WTC11 (cell line): Measurements from ENCODE around the gene OXT. TPM values are rescaled to one million over a fixed set of nuclear protein-coding genes. Genes with fewer than 3 reads are reported as not detected.

ENCODE experiments used
- ATAC-seq: fragments of 200-7000 bp; cut with Tn5 transposase; 2 replicates; pipeline ENCODE4 v1.10.0; 2021; ENCODE audit warnings: mild to moderate bottlenecking, moderate library complexity
- CTCF ChIA-PET: fragments of 300-600 bp; sonication (Branson Sonifier 250); formaldehyde crosslinking; loops from one replicate; lab custom pipeline; 2021; ENCODE audit warnings: antibody characterized with exemption; lab: Charles Lee
- POLR2A ChIA-PET: fragments of 350-600 bp; sonication (Branson Sonifier 250); formaldehyde crosslinking; loops from one replicate; lab custom pipeline; 2021; ENCODE audit warnings: antibody characterized with exemption; lab: Charles Lee
- DNase-seq: peaks from one replicate; pipeline ENCODE4 v3.0.0; 2021; ENCODE audit warnings: low spot score
- H3K27ac Mint-ChIP-seq: 2 replicates; pipeline ENCODE4 v1.8.0; 2021; ENCODE audit warnings: mixed read lengths
- H3K27me3 Mint-ChIP-seq: 2 replicates; pipeline ENCODE4 v1.8.0; 2021; ENCODE audit warnings: low read depth, mild to moderate bottlenecking, moderate library complexity, mixed read lengths
- H3K36me3 Mint-ChIP-seq: 2 replicates; pipeline ENCODE4 v1.8.0; 2021; ENCODE audit warnings: mixed read lengths
- H3K4me1 Mint-ChIP-seq: 2 replicates; pipeline ENCODE4 v1.8.0; 2022; ENCODE audit warnings: mixed read lengths
- H3K4me3 Mint-ChIP-seq: 2 replicates; pipeline ENCODE4 v1.8.0; 2021; ENCODE audit warnings: mild to moderate bottlenecking, moderate library complexity, mixed read lengths
- H3K9me3 Mint-ChIP-seq: 2 replicates; pipeline ENCODE4 v1.8.0; 2021; ENCODE audit warnings: mixed read lengths
- GABPB1 ChIP-seq: sonication (generic); formaldehyde crosslinking; IDR thresholded peaks from 2 replicates; pipeline ENCODE4 v1.8.1; 2023; ENCODE audit warnings: mild to moderate bottlenecking, missing genetic modification reagents
- IRF2 ChIP-seq: sonication (generic); formaldehyde crosslinking; IDR thresholded peaks from 2 replicates; pipeline ENCODE4 v1.8.0; 2022; ENCODE audit warnings: low read depth, missing genetic modification reagents, borderline replicate concordance
- MAX ChIP-seq: sonication (generic); formaldehyde crosslinking; IDR thresholded peaks from 2 replicates; pipeline ENCODE4 v1.8.0; 2022; ENCODE audit warnings: mild to moderate bottlenecking, missing genetic modification reagents
- NFE2L1 ChIP-seq: sonication (generic); formaldehyde crosslinking; IDR thresholded peaks from 2 replicates; pipeline ENCODE4 v1.8.1; 2023; ENCODE audit warnings: missing genetic modification reagents
- NR1H2 ChIP-seq: sonication (generic); formaldehyde crosslinking; IDR thresholded peaks from 2 replicates; pipeline ENCODE4 v1.9.0; 2021; ENCODE audit warnings: mild to moderate bottlenecking, moderate library complexity, missing genetic modification reagents
- NR3C1 ChIP-seq: sonication (generic); formaldehyde crosslinking; conservative IDR thresholded peaks from 2 replicates; pipeline ENCODE4 v1.8.1; 2023; ENCODE audit warnings: low read depth, mild to moderate bottlenecking, missing genetic modification reagents
- PRRX2 ChIP-seq: fragments of 250-450 bp; sonication (Bioruptor Pico); IDR thresholded peaks from 2 replicates; pipeline ENCODE4 v1.8.0; 2021; ENCODE audit warnings: mild to moderate bottlenecking
- SOX15 ChIP-seq: fragments of 250-450 bp; sonication (Bioruptor Pico); IDR thresholded peaks from 2 replicates; pipeline ENCODE4 v1.9.0; 2021; ENCODE audit warnings: mild to moderate bottlenecking
- TCF7 ChIP-seq: sonication (generic); formaldehyde crosslinking; IDR thresholded peaks from 2 replicates; pipeline ENCODE4 v1.8.0; 2022; ENCODE audit warnings: mild to moderate bottlenecking, low read depth, missing genetic modification reagents, moderate library complexity
- TEAD4 ChIP-seq: sonication (generic); formaldehyde crosslinking; IDR thresholded peaks from 2 replicates; pipeline ENCODE4 v1.8.0; 2022; ENCODE audit warnings: mild to moderate bottlenecking, missing genetic modification reagents
- ZNF121 ChIP-seq: sonication (generic); formaldehyde crosslinking; IDR thresholded peaks from 2 replicates; pipeline ENCODE4 v1.8.0; 2023; ENCODE audit warnings: missing genetic modification reagents
- ZNF317 ChIP-seq: sonication (generic); formaldehyde crosslinking; IDR thresholded peaks from 2 replicates; pipeline ENCODE4 v1.8.1; 2023; ENCODE audit warnings: low read depth, mild to moderate bottlenecking, moderate library complexity, missing genetic modification reagents, borderline replicate concordance
- ZNF423 ChIP-seq: fragments of 250-450 bp; sonication (Bioruptor Pico); IDR thresholded peaks from 2 replicates; pipeline ENCODE4 v2.1.2; 2022; ENCODE audit warnings: mild to moderate bottlenecking, moderate library complexity
- total RNA-seq: library from RNA; stranded (reverse); gene quantifications from 3 replicates; pipeline ENCODE4 v1.2.3, GENCODE V29; 2021
- TF ChIP-seq, protein P1 (sequence below): sonication (generic); formaldehyde crosslinking; IDR thresholded peaks from 2 replicates; pipeline ENCODE4 v1.8.0; 2022; ENCODE audit warnings: mild to moderate bottlenecking, missing genetic modification reagents
- TF ChIP-seq, protein P2 (sequence below): sonication (generic); formaldehyde crosslinking; IDR thresholded peaks from 2 replicates; pipeline ENCODE4 v1.8.1; 2023; ENCODE audit warnings: mild to moderate bottlenecking, missing genetic modification reagents, borderline replicate concordance
- TF ChIP-seq, protein P3 (sequence below): fragments of 200-600 bp; IDR thresholded peaks from 2 replicates; pipeline ENCODE4 v1.8.0; 2022; ENCODE audit warnings: antibody characterized with exemption
- TF ChIP-seq, protein P4 (sequence below): sonication (generic); formaldehyde crosslinking; IDR thresholded peaks from 2 replicates; pipeline ENCODE4 v1.8.0; 2023; ENCODE audit warnings: mild to moderate bottlenecking, missing genetic modification reagents

Gene OXT
- total RNA-seq, 1 experiment from 2014 or later, result not detected

DNA sequence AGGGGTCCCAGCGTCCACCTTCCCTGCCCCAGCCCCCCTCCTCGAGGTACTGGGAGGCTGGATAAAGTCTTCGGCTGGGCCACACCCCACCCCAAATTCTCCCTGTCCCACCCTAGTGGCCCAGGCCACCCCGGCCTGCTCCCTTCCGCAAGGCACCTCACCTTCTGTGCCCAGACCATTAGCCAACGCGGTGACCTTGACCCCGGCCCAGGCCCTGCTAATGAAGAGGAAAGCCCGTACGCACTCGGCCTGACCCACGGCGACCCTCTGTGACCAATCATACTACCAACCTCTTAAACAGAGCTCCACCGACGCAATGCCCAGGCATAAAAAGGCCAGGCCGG lies 182 bp upstream of the OXT start:
- H3K9me3 Mint-ChIP-seq, result peaks cover 19% of the 10 kb centered on the region
- H3K4me1 Mint-ChIP-seq, result peaks cover 6% of the 10 kb centered on the region
- CTCF ChIA-PET, result interaction anchor here (2.8 kb wide), 1 partner anchor 18 kb away, joined by 16 read pairs; no protein-coding TSS in a partner anchor
- POLR2A ChIA-PET, result no interaction called here
- peak overlapping the region; percentile 31 for H3K4me3 Mint-ChIP-seq
- H3K27ac Mint-ChIP-seq, result no peak overlapping the region
- no peak for ATAC-seq
- DNase-seq, result no peak
- peaks cover 9% of the 10 kb centered on the region for H3K36me3 Mint-ChIP-seq
- peaks cover 56% of the 10 kb centered on the region for H3K27me3 Mint-ChIP-seq
- no peak for TF ChIP-seq SOX15 (CRISPR knock-in tag)
- TF ChIP-seq, protein P1, sequence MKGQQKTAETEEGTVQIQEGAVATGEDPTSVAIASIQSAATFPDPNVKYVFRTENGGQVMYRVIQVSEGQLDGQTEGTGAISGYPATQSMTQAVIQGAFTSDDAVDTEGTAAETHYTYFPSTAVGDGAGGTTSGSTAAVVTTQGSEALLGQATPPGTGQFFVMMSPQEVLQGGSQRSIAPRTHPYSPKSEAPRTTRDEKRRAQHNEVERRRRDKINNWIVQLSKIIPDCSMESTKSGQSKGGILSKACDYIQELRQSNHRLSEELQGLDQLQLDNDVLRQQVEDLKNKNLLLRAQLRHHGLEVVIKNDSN (CRISPR knock-in tag), result no peak
- TF ChIP-seq NFE2L1 (CRISPR knock-in tag), result no peak
- TF ChIP-seq TCF7 (CRISPR knock-in tag), result no peak
- TF ChIP-seq NR3C1, result no peak
- TF ChIP-seq PRRX2 (CRISPR knock-in tag), result no peak
- TF ChIP-seq ZNF423 (CRISPR knock-in tag), result no peak
- TF ChIP-seq, protein P2, sequence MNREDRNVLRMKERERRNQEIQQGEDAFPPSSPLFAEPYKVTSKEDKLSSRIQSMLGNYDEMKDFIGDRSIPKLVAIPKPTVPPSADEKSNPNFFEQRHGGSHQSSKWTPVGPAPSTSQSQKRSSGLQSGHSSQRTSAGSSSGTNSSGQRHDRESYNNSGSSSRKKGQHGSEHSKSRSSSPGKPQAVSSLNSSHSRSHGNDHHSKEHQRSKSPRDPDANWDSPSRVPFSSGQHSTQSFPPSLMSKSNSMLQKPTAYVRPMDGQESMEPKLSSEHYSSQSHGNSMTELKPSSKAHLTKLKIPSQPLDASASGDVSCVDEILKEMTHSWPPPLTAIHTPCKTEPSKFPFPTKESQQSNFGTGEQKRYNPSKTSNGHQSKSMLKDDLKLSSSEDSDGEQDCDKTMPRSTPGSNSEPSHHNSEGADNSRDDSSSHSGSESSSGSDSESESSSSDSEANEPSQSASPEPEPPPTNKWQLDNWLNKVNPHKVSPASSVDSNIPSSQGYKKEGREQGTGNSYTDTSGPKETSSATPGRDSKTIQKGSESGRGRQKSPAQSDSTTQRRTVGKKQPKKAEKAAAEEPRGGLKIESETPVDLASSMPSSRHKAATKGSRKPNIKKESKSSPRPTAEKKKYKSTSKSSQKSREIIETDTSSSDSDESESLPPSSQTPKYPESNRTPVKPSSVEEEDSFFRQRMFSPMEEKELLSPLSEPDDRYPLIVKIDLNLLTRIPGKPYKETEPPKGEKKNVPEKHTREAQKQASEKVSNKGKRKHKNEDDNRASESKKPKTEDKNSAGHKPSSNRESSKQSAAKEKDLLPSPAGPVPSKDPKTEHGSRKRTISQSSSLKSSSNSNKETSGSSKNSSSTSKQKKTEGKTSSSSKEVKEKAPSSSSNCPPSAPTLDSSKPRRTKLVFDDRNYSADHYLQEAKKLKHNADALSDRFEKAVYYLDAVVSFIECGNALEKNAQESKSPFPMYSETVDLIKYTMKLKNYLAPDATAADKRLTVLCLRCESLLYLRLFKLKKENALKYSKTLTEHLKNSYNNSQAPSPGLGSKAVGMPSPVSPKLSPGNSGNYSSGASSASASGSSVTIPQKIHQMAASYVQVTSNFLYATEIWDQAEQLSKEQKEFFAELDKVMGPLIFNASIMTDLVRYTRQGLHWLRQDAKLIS, result no peak
- TF ChIP-seq, protein P3, sequence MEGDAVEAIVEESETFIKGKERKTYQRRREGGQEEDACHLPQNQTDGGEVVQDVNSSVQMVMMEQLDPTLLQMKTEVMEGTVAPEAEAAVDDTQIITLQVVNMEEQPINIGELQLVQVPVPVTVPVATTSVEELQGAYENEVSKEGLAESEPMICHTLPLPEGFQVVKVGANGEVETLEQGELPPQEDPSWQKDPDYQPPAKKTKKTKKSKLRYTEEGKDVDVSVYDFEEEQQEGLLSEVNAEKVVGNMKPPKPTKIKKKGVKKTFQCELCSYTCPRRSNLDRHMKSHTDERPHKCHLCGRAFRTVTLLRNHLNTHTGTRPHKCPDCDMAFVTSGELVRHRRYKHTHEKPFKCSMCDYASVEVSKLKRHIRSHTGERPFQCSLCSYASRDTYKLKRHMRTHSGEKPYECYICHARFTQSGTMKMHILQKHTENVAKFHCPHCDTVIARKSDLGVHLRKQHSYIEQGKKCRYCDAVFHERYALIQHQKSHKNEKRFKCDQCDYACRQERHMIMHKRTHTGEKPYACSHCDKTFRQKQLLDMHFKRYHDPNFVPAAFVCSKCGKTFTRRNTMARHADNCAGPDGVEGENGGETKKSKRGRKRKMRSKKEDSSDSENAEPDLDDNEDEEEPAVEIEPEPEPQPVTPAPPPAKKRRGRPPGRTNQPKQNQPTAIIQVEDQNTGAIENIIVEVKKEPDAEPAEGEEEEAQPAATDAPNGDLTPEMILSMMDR, result no peak
- TF ChIP-seq ZNF317, result no peak

GRCh38 chr20:3072530-3073250 lies 1.3 kb downstream of the OXT start:
- ATAC-seq (peak; percentile 6), DNase-seq (no peak)
- peak overlapping the region; percentile 66 for H3K4me3 Mint-ChIP-seq
- H3K27me3 Mint-ChIP-seq, result peaks cover 54% of the 10 kb centered on the region
- peaks cover 9% of the 10 kb centered on the region for H3K36me3 Mint-ChIP-seq
- H3K27ac Mint-ChIP-seq, result no peak overlapping the region
- POLR2A ChIA-PET, result interaction anchor here (0.8 to 0.9 kb wide), 2 partner anchors 10 to 19 kb away, joined by 4 to 6 read pairs; no protein-coding TSS in a partner anchor
- peaks cover 19% of the 10 kb centered on the region for H3K9me3 Mint-ChIP-seq
- CTCF ChIA-PET, result interaction anchor here (0.8 to 2.8 kb wide), 3 partner anchors 19 to 117 kb away, joined by 3 to 16 read pairs (median 3); no protein-coding TSS in a partner anchor
- TF ChIP-seq ZNF121 (CRISPR knock-in tag), result peak; percentile 0; the same call in 1 of the 2 replicates
- no peak for TF ChIP-seq GABPB1 (CRISPR knock-in tag)
- 0 out of 2 replicates have a peak, but pooled peaks have one; percentile 57 for TF ChIP-seq MAX (CRISPR knock-in tag)
- TF ChIP-seq, protein P4, sequence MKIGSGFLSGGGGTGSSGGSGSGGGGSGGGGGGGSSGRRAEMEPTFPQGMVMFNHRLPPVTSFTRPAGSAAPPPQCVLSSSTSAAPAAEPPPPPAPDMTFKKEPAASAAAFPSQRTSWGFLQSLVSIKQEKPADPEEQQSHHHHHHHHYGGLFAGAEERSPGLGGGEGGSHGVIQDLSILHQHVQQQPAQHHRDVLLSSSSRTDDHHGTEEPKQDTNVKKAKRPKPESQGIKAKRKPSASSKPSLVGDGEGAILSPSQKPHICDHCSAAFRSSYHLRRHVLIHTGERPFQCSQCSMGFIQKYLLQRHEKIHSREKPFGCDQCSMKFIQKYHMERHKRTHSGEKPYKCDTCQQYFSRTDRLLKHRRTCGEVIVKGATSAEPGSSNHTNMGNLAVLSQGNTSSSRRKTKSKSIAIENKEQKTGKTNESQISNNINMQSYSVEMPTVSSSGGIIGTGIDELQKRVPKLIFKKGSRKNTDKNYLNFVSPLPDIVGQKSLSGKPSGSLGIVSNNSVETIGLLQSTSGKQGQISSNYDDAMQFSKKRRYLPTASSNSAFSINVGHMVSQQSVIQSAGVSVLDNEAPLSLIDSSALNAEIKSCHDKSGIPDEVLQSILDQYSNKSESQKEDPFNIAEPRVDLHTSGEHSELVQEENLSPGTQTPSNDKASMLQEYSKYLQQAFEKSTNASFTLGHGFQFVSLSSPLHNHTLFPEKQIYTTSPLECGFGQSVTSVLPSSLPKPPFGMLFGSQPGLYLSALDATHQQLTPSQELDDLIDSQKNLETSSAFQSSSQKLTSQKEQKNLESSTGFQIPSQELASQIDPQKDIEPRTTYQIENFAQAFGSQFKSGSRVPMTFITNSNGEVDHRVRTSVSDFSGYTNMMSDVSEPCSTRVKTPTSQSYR (CRISPR knock-in tag), result no peak
- TF ChIP-seq IRF2, result no peak
- TF ChIP-seq TEAD4 (CRISPR knock-in tag), result no peak
- TF ChIP-seq NR1H2 (CRISPR knock-in tag), result 0 out of 2 replicates have a peak, but pooled peaks have one; percentile 13
- no peak for TF ChIP-seq SOX15 (CRISPR knock-in tag)
- TF ChIP-seq, all 79 proteins: peak for 3
- H3K4me1 Mint-ChIP-seq, result peaks cover 6% of the 10 kb centered on the region
